Spleen (tissue), 7 donors: ENCODE data around the gene PLCH2.

Experiments used
- POLR2A ChIP-seq, 3 donors: fragments of 450-650 bp; IDR thresholded peaks; one replicate each; pipeline ENCODE4 v1.5.1; 2017; ENCODE audit warnings: antibody characterized with exemption in 3 of 3, mild to moderate bottlenecking in 1 of 3
- TF ChIP-seq, protein P1 (sequence below), 11 experiments: fragments of 200-600 bp in 7 of 11; fragments of 450-650 bp in 4 of 11; sonication (generic) in 4 of 11; IDR thresholded peaks in 8 of 11; conservative IDR thresholded peaks in 3 of 11; 1 replicate in 7 of 11; 2 replicates in 4 of 11; pipeline versions ENCODE4 v1.4.0 to v1.8.0; 2016 to 2021; ENCODE audit warnings: antibody characterized with exemption in 11 of 11, inconsistent platforms in 4 of 11, mild to moderate bottlenecking in 1 of 11
- donor health status: DM: no; HTN: no; CAD: no; lungs with moderate emphysema.
- donor health status: DM: no; HTN: no; CAD: no.
- donor health status: DM: no; HTN: no; CAD: no.

DNA sequence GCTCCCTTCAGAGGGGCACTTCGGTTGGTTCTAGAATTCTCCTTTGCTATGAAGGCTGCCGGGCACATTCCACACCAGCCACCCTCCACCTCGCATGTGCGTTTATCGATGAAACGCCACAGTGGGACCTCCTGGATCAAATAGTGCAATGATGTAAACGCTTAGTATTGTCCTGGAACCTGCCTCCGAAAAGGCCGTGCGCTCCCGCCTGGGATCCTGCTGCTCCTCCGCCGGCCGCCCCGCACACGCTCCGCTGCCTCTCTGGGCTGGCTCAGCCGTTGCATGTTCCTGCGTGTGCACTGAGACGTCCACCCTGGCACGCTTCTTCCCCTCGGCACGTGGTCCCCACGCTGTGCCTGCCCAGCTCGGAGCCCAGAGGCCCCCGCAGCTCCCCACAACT, 76.1 kb downstream of the PLCH2 start:
- TF ChIP-seq POLR2A (IDR thresholded peaks at IDR 0.05) = no peak
- TF ChIP-seq, protein P1, sequence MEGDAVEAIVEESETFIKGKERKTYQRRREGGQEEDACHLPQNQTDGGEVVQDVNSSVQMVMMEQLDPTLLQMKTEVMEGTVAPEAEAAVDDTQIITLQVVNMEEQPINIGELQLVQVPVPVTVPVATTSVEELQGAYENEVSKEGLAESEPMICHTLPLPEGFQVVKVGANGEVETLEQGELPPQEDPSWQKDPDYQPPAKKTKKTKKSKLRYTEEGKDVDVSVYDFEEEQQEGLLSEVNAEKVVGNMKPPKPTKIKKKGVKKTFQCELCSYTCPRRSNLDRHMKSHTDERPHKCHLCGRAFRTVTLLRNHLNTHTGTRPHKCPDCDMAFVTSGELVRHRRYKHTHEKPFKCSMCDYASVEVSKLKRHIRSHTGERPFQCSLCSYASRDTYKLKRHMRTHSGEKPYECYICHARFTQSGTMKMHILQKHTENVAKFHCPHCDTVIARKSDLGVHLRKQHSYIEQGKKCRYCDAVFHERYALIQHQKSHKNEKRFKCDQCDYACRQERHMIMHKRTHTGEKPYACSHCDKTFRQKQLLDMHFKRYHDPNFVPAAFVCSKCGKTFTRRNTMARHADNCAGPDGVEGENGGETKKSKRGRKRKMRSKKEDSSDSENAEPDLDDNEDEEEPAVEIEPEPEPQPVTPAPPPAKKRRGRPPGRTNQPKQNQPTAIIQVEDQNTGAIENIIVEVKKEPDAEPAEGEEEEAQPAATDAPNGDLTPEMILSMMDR (IDR thresholded peaks at IDR 0.05 in 8 of 11, conservative IDR thresholded peaks at IDR 0.05 in 3 of 11) = no peak
